ENCODE results near the gene SLC49A4.

DNA sequence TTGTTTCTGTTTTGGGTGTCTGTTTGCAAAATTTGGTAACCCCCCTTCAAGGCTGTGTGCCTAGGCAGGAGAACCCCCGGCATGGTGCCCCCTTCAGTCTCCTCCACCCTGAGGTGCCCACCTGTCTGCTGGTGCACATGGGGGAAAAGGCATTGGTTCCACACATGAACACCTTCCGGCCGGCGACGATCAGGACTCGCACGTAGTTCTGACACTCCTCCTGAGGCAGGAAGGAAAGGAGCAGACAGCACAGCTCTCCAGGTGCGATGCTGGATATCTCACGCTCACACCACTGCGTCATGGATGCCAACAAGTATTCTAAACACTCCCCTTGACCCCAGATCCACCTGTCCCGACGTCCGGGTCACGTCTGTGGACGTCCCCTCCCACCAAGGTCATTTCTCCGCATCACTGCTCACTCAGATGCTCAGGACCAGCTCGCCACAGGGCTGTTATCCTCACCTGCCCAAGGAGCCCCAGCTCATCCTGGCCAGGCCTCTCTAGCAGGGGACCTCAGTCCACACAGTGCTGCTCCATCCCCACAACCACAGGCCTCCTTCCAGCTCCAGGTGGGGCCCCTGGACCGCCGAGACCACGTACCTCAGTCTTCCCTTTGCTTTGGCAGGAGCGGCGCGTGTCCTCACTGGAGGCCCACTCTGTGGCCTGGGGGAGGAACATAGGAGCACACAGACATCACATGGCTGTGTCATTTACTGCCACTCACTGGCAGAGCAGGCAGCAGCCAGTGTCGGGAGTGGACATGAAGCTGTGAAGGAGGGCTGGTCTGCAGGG lies 133.7 kb downstream of the SLC49A4 start:
- TF ChIP-seq TARDBP (IDR thresholded peaks at IDR 0.05) (no peak), FOXK2 (IDR thresholded peaks at IDR 0.05) (no peak), BHLHE40 (IDR thresholded peaks at IDR 0.05; ENCODE audit: borderline replicate concordance) (no peak), NFRKB (IDR thresholded peaks at IDR 0.05) (no peak), HDGF (IDR thresholded peaks at IDR 0.05; ENCODE audit: borderline replicate concordance) (no peak), ARNT (IDR thresholded peaks at IDR 0.05) (no peak), SUZ12 (IDR thresholded peaks at IDR 0.05) (no peak), SP1 (IDR thresholded peaks at IDR 0.05) (no peak), FOXM1 (IDR thresholded peaks at IDR 0.05; ENCODE audit: borderline replicate concordance) (no peak), LEF1 (IDR thresholded peaks at IDR 0.05; ENCODE audit: borderline replicate concordance) (no peak), CTBP1 (IDR thresholded peaks at IDR 0.05; ENCODE audit: borderline replicate concordance) (no peak)
- TF ChIP-seq, protein P1, sequence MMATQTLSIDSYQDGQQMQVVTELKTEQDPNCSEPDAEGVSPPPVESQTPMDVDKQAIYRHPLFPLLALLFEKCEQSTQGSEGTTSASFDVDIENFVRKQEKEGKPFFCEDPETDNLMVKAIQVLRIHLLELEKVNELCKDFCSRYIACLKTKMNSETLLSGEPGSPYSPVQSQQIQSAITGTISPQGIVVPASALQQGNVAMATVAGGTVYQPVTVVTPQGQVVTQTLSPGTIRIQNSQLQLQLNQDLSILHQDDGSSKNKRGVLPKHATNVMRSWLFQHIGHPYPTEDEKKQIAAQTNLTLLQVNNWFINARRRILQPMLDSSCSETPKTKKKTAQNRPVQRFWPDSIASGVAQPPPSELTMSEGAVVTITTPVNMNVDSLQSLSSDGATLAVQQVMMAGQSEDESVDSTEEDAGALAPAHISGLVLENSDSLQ (IDR thresholded peaks at IDR 0.05), result no peak

All from HEK293T (cell line).